Stimulated activated CD8-positive, alpha-beta memory T cell treated with anti-CD3 and anti-CD28 coated beads, Interleukin-7, amount 100 ng/mL, for 1 hour (primary cell): ENCODE results near the gene ZNF610.

Experiments
- DNase-seq, 2 donors: peaks; one replicate each; pipeline ENCODE4 v3.0.0-alpha.2; 2020; ENCODE audit warnings: low read depth in 2 of 2

The ZNF610 gene

DNA sequence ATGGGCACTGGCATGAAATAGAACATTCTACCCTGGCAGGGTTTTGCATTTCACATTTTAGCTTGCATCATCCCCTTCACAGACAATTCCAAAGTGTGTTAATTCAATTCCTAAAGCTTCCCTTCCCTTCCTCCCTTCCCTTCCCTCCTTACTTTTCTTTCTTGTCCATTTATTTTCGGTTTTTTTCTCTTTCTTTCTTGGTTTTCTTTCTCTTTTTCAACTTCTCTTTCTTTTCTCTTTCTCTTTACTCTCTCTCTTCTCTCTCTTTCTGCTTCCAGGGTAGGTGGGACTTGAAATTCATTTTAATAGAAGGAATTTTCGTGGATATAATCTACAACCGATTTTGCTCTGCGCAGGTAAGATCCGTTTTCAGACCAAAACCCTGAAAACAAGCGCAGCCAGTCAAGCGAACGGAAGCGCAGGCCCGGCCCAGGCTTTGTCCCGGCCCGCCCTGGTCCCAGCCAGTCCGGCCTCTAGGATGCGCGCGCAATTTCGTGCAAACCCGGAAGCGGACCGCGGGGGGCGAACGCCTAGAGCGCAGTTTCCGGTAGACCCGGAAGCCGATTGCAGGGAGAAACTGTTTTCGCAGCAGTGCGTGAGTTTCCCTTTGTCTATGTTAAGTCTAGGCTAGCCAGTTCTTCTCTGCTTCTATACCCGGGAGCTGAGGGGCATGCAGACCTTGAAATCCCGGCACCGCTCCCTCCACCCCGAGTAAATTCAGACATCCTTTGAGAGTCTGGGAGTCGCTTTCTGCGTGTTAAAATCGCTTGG, 61.5 kb downstream of the ZNF610 start, which contains the start of gene ZNF528:
Gene ZNF528, plus strand, starts transcription at position 540 of the 771 bp plus-strand sequence. CDS start 4,165 bp downstream, outside the sequence.
- peak; percentile 87 to 89 for DNase-seq

DNA sequence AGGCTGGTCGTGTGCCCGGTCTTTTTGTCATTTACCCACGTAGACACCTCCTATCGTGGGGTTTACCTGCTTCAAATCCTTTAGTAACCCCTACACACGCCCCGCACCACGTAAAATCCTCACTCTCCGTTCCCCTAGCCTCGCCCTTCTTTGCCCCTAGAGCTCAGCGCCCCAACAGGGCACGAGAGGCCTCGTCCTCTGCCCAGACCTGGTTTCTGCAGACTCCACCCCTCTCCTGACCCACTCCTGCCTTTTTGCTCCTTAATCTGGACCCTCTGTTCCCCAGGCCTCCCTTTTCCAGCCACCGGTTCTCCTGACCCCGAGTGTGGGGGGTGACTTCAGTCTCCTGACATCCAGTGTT, 62.0 kb downstream of the ZNF610 start:
- DNase-seq = no peak

DNA sequence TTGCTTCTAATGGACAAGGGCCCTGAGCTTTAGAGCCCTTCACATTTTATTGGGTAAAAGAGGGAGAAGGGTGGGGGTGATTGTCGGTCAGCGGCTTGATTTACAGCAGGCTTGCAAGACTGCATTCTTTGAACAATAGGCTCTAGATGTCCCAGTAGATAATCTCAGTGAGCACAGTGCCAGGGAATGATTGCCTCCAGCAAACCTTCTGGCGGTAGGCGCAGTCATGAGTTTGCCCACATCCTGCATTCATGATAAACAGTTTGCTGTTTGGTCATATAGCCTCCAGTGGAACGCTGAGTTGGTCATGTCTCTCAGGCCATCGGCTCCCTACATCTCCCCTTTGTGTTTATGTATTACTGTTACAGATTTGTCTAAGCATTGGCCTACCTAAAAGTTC, 74.2 kb downstream of the ZNF610 start:
- no peak for DNase-seq

DNA sequence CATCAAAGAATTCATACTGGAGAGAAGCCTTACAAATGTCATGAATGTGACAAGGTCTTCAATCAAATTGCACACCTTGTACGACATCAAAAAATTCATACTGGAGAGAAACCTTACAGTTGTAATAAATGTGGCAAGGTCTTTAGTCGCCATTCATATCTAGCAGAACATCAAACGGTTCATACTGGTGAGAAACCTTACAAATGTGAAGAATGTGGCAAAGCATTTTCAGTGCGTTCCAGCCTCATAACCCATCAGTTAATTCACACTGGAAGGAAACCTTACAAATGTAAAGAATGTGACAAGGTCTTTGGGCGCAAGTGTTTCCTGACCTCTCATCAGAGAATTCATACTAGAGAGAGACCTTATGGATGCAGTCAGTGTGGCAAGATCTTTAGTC, 79.7 kb downstream of the ZNF610 start:
- no peak for DNase-seq
